ENCODE results near the gene UPK3B.
A peak's percentile ranks its signal among the peaks of the same experiment; 100 is the strongest.
"Not testable (repeated sequence)": the region's sequence is repeated elsewhere in the genome, so short reads cannot be mapped to it uniquely, and the experiment has no call there.

Gene UPK3B

DNA sequence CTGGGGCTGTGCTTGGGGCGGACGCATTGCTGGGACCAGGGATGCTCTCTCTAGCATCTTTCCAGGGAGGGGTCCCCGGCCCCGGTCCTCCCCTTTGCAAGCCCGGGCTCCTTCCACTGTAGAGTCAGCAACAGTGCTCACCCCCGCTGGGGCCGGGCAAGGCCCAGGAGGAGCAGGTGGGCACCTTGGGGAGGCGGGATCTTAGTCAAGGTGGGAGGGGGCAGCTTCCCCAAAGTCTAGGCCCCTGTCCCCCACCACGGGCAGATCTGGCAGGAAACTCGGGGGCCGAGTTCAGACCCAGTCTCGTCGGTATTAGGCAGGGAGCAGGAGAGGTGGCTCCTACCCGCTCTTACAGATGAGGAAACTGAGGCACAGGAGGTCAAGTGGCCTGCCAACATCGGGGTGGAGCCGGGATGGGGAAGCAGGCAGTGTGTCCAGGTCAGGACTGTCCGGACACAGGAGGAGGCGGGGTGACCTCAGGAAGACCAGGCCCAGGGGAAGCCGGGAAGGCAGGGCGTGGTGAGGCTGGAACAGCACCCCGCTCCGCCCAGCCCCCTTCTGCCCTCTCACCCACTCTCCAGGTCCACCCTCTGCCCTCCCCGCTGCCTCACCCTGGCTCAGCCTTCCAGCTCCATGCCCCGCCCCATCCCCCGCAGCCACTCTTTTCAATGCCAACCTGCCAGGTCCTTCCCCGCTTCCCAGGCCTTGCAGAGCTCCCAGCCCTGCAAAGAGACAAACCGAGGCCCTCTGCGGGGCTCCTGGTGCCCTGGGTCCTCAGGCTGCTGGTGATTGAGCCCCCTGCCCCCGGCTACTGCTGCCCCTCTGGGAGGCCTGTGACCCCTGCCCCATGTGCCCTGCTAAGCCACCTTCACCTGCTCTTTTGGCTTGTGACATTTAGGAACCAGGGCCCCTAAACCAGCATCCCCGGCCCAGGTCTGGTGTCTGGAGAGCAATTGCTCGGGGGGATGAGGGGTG lies 1.8 kb downstream of the UPK3B start:
- not testable (repeated sequence) for H3K27ac ChIP-seq, H3K4me3 ChIP-seq

DNA sequence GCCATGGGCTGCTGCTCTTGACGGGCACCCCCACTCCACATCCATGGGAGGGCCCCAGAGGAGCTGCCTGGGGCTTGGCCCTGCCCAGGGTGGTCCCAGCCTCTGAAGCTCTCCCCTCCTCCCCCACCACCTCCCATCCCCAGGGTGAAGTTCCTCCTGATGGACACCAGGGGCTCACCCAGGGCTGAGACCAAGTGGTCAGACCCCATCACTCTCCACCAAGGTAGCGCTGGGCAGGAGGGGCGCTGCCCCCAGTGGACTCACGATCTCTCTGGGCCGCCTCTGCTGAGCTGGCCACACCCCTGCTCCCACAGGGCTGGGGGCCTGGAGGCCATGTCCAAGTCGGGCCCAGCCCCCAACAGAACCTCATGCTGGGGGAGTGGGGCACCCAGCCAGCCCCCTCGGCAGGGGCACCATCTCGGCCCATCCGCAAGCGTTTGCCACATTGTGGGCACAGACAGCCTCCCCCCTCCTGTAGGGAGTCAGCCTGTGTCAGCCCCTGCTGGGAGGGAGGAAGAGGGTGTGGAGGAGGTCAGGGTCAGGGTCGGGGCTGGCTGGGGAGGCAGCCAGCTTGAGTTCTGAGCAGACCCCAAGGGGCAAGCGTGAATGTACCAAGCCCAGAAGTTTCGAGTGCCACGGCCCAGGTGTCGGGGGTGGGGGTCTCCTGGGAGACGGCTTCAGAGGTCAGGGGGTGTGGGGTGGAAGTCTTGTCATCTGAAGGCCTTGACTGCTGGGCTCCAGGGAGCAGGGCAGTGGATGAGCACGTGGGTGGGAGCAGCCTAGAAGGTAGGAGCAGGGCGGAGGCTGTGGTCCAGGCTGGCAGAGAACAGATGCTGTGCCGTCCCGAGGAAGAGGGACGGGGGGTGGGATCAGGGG lies 2.8 kb downstream of the UPK3B start:
- no peak overlapping the region for H3K27ac ChIP-seq
- H3K4me3 ChIP-seq: no peak overlapping the region

DNA sequence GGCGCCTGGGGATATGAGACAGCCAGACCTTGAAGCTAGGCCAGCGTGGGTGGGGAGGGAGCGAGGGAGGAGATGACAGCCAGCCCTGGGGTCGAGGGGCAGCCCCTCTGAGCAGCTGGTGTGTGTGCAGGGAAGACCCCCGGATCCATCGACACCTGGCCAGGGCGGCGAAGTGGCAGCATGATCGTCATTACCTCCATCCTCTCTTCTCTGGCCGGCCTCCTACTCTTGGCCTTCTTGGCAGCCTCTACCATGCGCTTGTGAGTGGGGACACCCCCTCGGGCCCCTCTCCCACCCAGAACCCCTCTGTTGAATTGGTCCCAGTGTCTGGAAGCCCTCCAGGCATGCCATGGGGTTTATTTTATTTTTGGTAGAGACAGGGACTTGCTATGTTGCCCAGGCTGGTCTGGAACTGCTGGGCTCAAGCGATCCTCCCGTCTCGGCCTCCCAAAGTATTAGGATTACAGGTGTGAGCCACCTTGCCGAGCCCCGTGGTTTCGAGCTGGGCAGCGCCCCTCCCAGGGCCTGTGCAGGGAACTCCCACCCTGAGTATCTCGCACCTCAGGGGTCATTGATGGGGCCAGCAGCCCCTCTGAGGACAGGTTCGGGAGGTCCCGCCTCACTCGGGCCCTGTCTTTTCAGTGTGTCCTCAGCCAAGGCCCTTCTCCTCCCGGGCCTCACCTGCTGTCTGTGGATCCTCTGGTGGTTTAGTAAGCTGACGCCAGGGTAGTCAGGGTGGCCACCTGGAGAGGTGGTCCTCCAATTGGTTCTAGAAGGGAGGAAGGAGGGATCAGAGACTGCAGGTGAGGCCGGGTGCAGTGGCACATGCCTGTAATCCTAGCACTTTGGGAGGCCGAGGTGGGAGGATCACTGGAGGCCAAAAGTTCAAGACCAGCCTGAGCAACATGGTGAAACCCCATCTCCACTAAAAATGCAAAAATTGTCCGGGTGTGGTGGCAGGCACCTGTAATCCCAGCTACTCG lies 3.8 kb downstream of the UPK3B start:
- no peak overlapping the region for H3K4me3 ChIP-seq
- H3K27ac ChIP-seq: no peak overlapping the region

DNA sequence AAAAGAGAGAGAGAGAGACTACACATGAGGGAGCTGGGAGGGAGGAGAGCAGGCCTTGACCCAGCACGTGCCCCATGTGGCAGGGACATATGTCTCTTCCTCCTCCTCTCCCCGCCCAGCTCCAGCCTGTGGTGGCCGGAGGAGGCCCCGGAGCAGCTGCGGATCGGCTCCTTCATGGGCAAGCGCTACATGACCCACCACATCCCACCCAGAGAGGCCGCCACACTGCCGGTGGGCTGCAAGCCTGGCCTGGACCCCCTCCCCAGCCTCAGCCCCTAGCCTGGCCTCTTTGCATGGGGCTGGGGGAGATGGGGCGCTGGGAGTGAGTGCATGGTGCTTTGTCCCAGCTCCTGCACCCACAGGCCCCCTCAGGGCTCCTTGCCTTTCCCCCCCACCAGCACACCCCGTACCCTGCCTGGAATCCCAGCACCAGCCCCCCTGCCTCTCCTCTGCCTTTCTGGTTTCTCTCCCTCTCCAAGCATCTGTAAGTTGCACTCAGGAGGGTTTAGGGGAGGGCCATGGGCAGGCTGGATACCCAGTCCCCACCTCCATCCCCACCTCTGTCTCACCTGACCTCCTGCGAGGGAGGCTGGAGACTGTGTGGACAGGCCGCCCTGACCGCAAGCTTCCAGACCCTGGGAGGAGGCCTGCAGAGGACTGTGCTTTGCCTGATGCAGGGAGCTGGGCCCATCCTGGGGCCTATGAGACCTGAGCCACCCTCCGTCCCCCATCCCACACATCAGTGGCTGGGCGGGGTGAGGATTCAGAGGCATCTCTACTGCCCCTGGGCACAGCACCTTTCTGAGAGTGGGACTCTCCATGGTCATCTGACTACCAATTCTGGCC lies 4.8 kb downstream of the UPK3B start:
- no peak overlapping the region for H3K27ac ChIP-seq
- no peak overlapping the region for H3K4me3 ChIP-seq

DNA sequence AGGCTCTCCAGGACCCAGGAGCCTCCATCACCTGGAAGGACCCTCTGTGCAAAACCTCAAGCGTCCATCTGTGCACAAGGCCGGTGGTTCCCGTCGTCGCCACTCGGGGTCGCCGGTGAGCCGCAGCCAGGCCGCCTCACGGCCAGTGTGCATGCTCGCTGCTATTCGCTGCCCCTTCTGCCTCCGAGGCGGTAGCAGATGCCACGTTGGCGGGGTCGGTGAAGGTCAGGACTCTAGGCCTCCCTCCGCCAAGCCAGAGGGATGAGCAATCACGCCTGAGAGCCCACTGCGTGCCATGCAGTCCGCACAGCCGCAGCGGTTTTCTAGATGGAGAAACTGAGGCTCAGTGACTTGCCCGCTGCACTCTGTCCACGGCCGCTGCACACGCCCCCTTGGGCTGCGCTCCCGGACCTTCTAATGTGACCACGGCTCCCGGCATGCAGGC lies 5.7 kb downstream of the UPK3B start:
- no peak overlapping the region for H3K4me3 ChIP-seq
- no peak overlapping the region for H3K27ac ChIP-seq

DNA sequence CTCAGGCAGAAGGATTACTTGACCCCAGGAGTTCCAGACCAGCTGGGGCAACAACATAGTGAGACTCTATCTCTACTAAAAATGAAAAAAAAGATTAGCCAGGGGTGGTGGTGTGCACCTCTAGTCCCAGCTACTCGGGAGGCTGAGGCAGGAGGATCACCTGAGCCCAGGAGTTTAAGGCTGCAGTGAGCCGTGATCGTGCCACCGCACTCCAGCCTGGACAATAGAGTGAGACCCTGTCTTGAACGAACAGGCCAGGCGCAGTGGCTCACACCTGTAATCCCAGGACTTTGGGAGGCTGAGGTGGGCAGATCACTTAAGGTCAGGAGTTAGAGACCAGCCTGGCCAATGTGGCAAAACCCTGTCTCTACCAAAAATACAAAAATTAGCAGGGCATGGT lies 6.6 kb downstream of the UPK3B start:
- H3K4me3 ChIP-seq, H3K27ac ChIP-seq: not testable (repeated sequence)

DNA sequence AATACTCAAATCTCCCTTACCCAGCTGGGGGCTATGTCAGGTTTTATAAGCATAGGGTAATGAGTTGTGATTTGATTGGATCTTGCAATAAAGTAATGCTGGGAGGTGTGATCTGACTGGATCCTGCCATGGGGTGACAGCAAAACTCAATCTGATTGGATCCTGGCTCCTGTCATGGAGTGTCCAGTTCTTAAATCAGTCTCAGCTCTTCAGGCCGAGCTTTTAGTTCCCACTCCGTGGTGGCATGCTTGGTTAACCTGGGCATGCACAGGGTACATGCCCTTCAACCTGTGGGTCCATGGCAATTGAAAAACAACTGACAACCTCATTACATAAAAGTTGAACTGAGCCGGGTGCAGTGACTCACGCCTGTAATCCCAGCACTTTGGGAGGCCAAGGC lies 15.8 kb downstream of the UPK3B start:
- H3K4me3 ChIP-seq, H3K27ac ChIP-seq: not testable (repeated sequence)

DNA sequence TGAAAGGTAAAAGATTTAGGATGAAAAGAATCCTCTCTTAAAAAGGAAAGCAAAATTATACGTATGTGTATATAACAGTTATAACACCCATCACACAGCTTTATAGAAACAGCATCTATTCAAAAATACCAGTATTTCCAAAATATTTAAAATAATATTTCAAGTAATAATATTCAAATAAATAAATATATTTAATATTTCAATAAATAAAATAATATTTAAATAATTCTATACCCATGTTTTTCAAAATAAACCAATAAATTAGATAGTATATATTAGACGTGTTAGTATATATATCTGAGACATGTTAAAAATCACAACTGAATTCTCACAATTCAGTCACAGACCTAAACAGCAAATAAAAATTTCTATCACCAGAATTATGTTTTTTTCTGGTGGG lies 21.3 kb downstream of the UPK3B start:
- H3K27ac ChIP-seq, H3K4me3 ChIP-seq: not testable (repeated sequence)

DNA sequence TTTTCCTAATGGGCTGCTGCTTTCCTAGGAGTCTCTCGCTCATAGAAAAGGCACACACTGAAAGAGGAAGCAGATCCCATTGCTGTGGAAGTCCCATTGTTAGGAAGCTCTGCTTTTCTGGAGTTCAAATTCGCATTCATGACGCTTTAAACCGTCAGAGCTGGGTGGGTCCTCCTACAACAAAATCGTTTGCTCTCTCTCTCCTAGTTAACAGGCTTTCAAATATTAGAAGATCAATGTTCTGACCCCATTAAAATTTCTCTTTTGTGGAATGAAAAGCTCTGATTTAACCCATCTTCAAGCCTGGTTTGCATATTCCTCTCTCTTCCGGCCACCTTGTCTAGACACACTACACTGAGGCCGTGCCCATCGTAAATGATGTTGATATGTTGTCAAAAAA lies 32.8 kb downstream of the UPK3B start, which contains the start of gene SPDYE16:
TSS of gene SPDYE16 (minus strand) at position 101 of the 400 bp plus-strand sequence. CDS start 1,838 bp downstream, outside the sequence.
- not testable (repeated sequence) for H3K27ac ChIP-seq, H3K4me3 ChIP-seq

DNA sequence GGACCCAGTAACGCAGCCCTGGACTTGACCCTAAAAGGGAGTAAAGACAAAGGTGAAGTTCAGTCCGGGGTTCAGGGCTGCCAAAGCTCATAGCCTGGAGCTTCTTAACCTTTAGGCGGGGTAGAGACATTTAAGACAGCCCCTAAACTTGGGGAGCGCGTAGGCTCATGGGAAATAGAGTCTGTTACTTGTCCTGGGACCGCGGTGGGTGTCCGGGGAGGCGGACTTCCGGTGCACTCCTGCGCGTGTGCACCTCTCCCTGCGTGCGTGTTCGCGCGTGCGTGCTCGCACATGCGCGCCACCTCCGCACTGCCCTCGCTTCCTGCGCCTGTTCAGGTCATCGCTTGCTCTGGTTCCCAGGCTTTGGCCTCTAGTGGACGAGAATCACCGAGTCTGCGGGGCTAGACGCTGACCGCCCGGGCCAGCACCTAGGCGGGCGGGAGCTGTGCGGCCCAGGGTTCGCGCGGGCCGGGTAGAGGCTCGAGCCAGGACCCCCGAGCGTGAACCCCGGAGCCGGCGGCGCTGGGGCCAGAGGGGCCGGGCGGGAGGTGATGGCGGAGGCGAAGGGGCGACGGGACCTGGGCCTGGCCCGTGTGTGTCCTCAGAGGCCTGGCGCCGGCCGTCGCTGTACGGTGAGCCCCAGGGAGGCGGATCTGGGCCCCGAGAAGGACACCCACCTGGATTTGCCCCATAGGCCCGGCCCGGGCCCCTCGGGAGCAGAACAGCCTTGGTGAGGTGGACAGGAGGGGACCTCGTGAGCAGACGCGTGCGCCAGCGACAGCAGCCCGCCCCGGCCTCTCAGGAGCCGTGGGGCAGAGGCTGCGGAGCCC lies 38.9 kb downstream of the UPK3B start:
- Histone ChIP-seq H3K27ac (peak overlapping the region; percentile 71 to 100 (median 96)), H3K4me3 (peak overlapping the region; percentile 62 to 100 (median 92))

DNA sequence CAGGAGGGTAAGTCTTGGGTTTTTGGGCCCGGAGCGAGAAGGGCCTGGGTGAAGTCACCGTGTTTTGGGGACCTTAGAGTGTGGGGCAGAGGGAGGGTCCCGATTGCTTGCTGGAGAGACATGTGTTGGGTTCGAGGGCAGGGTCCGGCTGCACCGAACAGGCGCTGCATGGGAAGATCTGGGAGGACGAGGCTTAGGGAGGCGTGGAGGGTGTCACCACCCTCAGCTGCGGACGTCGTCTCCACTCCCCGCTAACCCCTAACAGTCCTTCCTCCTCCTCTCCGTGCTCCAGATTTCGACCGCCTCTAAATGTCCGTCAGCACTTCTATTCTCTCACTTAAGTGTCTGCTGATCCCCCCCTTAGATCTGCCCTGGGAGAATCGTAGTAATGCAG lies 39.5 kb downstream of the UPK3B start:
- peak overlapping the region; percentile 71 to 100 (median 96) for H3K27ac ChIP-seq
- peak overlapping the region; percentile 62 to 100 (median 92) for H3K4me3 ChIP-seq

DNA sequence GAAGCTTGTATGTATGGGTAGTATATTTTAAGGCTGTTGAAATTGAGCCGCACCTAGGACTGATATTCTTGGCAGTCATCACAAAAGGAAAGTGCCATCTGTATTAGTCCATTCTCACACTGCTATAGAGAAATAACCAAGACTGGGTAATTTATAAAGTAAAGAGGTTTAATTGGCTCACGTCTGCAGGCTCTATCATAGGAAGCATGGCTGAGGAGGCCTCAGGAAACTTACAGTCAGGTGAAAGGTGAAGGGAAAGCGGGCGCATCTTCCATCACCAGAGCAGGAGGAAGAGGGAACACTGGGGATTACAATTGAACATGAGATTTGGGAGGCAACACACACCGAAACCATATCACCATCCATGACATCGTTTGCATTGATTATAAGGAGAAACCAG lies 41.6 kb downstream of the UPK3B start:
- H3K4me3 ChIP-seq, H3K27ac ChIP-seq: not testable (repeated sequence)

DNA sequence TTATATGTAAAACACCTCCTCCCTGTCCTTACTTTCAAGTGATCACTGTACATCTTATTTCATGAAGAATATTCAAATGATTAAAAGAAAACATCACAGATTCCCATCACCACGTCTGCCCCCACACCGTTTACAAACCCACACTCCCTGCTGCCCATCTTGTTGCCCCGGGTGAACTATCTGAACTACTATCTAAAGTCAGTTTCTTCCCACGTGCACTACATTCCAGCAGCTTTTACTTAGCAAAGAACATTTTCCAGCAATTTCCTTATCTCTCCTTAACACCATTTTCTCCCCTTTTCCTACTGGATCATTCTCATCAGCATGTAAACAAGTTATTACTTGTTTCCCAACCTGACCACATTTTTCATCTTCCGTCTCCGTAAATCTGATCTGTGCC lies 49.3 kb downstream of the UPK3B start:
- H3K27ac ChIP-seq, H3K4me3 ChIP-seq: not testable (repeated sequence)

DNA sequence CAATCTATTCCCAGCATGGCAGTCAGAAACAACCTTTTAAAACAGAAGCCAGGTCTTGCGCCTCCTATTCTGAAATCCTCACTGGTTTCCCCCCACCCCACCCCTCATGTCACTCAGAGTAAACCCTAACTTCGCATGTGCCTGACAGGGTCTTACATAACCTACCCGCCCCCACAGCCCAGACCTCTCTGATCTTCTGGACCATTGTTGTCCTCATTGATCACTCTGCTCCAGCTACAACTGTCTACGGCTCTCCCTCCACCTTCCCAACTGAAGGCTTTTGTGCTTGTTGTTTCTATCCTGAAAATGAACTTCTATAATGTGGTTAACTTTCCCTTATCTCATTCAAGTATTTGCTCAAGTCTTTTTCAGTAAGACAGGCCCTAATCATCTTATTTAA lies 49.8 kb downstream of the UPK3B start:
- not testable (repeated sequence) for H3K4me3 ChIP-seq, H3K27ac ChIP-seq

DNA sequence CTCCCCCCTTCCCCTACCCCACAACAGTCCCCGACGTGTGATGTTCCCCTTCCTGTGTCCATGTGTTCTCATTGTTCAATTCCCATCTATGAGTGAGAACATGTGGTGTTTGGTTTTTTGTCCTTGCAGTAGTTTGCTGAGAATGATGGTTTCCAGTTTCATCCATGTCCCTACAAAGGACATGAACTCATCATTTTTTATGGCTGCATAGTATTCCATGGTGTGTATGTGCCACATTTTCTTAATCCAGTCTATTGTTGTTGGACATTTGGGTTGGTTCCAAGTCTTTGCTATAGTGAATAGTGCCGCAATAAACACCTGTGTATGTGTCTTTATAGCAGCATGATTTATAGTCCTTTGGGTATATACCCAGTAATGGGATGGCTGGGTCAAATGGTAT lies 51.0 kb downstream of the UPK3B start:
- not testable (repeated sequence) for H3K27ac ChIP-seq, H3K4me3 ChIP-seq

DNA sequence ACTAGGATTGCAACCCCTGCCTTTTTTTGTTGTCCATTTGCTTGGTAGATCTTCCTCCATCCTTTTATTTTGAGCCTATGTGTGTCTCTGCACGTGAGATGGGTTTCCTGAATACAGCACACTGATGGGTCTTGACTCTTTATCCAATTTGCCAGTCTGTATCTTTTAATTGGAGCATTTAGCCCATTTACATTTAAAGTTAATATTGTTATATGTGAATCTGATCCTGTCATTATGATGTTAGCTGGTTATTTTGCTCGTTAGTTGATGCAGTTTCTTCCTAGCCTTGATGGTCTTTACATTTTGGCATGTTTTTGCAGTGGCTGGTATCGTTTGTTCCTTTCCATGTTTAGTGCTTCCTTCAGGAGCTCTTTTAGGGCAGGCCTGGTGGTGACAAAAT lies 54.6 kb downstream of the UPK3B start:
- not testable (repeated sequence) for H3K27ac ChIP-seq, H3K4me3 ChIP-seq
